Right renal cortex interstitium (tissue), 3 donors: Measurements from ENCODE around the gene APOO. TPM values are rescaled to one million over a fixed set of nuclear protein-coding genes. Genes with fewer than 3 reads are reported as not detected.

Experiments used
- DNase-seq, 3 donors: peaks; one replicate each; pipeline ENCODE4 v3.0.0-alpha.2; 2013; ENCODE audit warnings: low read depth in 3 of 3, low spot score in 2 of 3
- polyA plus RNA-seq, 3 donors: library from polyadenylated mRNA; unstranded; fragments of 120-200 nt; gene quantifications; one replicate each; pipeline ENCODE4 v1.2.1, GENCODE V29; 2013; ENCODE audit not compliant: insufficient read length in 3 of 3

Gene APOO
- polyA plus RNA-seq, 3 donors, result 38.6 to 44.8 (median 43.8) TPM

GRCh38 chrX:23789386-23790154, 118.2 kb downstream of the APOO start:
- DNase-seq, result no peak

DNA sequence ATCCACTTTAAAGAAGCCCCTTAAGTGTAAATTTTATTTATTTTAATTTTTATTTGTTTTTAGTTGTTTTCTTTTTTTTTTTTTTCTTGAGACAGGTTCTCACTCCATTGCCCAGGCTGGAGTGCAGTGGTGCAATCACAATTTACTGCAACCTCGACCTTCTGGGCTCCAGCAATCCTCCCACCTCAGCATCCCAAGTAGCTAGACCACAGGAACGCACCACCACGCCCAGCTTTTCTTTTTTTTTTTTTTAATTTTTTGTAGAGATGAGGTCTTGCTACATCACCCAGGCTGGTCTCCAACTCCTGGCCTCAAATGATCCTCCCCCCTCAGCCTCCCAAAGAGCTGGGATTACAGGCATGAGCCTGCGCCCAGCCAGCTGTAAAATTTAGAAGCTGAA, 118.8 kb downstream of the APOO start:
- DNase-seq, result no peak

GRCh38 chrX:23788521-23788920, 119.2 kb downstream of the APOO start:
- no peak for DNase-seq

- DNase-seq, result no peak
These were observed 120.0 kb downstream of the APOO start for GRCh38 chrX:23787745-23788118.

- no peak for DNase-seq
These were observed 121.4 kb downstream of the APOO start for GRCh38 chrX:23786268-23786815.

GRCh38 chrX:23785580-23785979, 122.2 kb downstream of the APOO start:
- DNase-seq, result no peak

DNA sequence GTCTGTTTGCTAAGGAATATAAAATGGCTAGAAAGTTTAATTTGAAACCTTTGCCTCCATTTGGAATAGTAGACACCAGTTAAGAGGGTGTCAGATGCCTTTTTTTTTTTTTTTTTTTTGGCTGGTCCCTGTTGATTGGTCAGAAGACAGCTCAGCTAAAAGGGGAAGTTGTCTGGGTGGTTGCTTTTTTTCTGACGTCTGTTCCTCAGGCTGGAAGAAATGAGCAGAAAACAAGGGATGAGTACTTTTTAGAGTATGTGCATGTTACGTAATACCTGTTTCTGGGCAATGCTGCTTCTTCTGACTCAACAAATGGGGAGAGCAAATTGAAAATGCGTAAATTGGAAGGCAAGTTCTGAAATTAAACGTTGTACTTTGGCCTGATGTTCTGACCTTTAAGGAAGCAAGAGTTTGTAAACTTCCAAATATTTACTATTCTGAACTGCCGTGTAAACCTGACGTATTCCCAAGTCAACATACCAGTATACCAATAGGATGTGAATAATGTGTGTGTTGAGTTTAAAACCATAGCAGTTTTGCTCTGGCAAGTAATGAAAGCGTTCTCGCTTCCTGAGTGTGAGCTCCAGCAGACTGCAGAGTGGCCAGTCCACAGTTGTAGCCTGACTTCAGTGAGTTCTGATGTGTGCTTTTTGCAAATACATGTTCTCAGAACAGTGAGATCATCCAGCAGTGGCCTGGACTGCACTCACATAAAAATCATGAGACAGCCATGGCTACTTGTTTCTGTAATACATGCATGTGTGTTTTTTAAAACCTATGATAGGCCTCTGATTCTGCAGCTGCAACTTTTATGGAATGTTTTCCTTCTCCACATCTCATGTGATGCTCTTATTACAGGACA, 123.0 kb downstream of the APOO start:
- DNase-seq, result no peak

DNA sequence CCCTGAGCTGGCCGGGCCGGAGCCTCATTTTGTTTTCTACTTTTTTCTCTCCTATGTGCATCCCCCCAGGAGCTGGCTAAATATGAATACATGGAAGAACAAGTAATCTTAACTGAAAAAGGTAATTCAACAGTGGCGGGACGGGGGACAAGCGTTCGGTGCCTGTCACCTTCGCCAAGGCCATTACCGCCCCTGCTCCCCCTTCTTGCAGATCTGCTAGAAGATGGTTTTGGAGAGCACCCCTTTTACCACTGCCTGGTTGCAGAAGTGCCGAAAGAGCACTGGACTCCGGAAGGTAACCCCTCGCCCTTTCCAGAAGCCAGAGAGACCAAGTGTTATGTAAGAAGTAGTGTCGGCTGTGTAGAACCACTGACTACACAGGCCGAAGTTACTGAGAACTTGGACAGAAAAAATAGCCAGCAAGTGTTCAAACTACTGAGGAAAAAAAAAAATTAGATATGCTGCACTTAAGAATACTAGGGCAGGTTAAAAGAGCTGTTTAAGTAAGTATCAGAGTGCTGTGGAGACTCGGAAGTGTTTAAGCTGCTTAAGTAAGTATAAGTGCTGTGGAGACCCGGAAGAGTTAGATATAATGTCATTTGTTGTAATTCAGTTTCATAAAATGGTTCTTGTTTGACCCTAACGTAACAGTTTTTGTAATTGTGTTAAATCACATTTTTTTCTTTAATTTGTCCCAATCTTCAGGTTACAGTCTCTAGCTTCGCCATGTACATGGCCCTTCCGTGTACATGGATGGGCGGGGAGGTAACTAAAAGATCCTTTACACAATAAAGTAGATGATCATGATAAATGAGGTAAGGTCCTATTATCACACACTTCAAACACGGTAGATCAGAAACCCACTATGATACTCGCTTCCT, 123.9 kb downstream of the APOO start:
- no peak for DNase-seq

Other genes starting within 250 kb of the APOO start
- gene PRDX4, start 240.4 kb downstream of the APOO start, polyA plus RNA-seq, result 100 to 1,000 TPM; 118 to 128 (median 120) TPM
- gene ACOT9, start 164.7 kb downstream of the APOO start, polyA plus RNA-seq, result 10 to 100 TPM; 27.5 to 33.4 (median 32.3) TPM
- gene SAT1, start 124.8 kb downstream of the APOO start, polyA plus RNA-seq, result 100 to 1,000 TPM; 307 to 317 (median 315) TPM
- gene CXorf58, start 68 bp upstream of the APOO start, polyA plus RNA-seq, result under 1 TPM; 0.22 to 0.42 (median 0.36) TPM
- gene KLHL15, start 119.2 kb upstream of the APOO start, polyA plus RNA-seq, result 10 to 100 TPM; 15.1 to 17.4 (median 15.8) TPM
- gene EIF2S3, start 147.0 kb upstream of the APOO start, polyA plus RNA-seq, result 100 to 1,000 TPM; 170 to 188 (median 177) TPM
- 10 to 100 TPM; 29.2 to 32.6 (median 29.2) TPM for gene ZFX, start 241.8 kb upstream of the APOO start, polyA plus RNA-seq